ENCODE measurements around the gene ZNF830.
"Not testable (repeated sequence)": the region's sequence is repeated elsewhere in the genome, so short reads cannot be mapped to it uniquely, and the experiment has no call there.

- not testable (repeated sequence) for TF ChIP-seq CTCF (IDR thresholded peaks at IDR 0.05 in 4 of 5, conservative IDR thresholded peaks at IDR 0.05 in 1 of 5); POLR2A (IDR thresholded peaks at IDR 0.05)
Observed at GRCh38 chr17:34950780-34951179, 10.6 kb upstream of the ZNF830 start.
